GM18870 (cell line): Measurements from ENCODE around the gene ADRB1.

Source experiments
- ATAC-seq: cut with Tn5 transposase; IDR thresholded peaks from one replicate; pipeline ENCODE4 v1.9.1; 2021; ENCODE audit warnings: moderate library complexity; ENCODE audit not compliant: unreplicated experiment

The ADRB1 gene

GRCh38 chr10:114025611-114026130, 18.0 kb upstream of the ADRB1 start:
- no peak for ATAC-seq

GRCh38 chr10:114026189-114027040, 17.3 kb upstream of the ADRB1 start:
- ATAC-seq: peak; percentile 69

- no peak for ATAC-seq
These were observed 16.6 kb upstream of the ADRB1 start for GRCh38 chr10:114027041-114027394.

- ATAC-seq: no peak
These were observed 15.7 kb upstream of the ADRB1 start for GRCh38 chr10:114027951-114028350.

- ATAC-seq: no peak
These were observed 15.2 kb upstream of the ADRB1 start for GRCh38 chr10:114028425-114028824.

GRCh38 chr10:114029655-114030054, 14.0 kb upstream of the ADRB1 start:
- no peak for ATAC-seq

GRCh38 chr10:114030140-114030539, 13.5 kb upstream of the ADRB1 start:
- no peak for ATAC-seq

- no peak for ATAC-seq
These were observed 12.3 kb upstream of the ADRB1 start for GRCh38 chr10:114031073-114031972.

- ATAC-seq: no peak
These were observed 10.1 kb upstream of the ADRB1 start for GRCh38 chr10:114033566-114033965.

- ATAC-seq: no peak
These were observed 8.6 kb upstream of the ADRB1 start for GRCh38 chr10:114034923-114035645.

GRCh38 chr10:114035791-114036190, 7.9 kb upstream of the ADRB1 start:
- ATAC-seq: no peak

GRCh38 chr10:114038819-114039218, 4.8 kb upstream of the ADRB1 start:
- ATAC-seq: no peak

GRCh38 chr10:114041166-114041565, 2.5 kb upstream of the ADRB1 start:
- ATAC-seq: no peak

GRCh38 chr10:114042895-114043531, 653 bp upstream of the ADRB1 start:
- ATAC-seq: no peak

GRCh38 chr10:114044247-114045135, 825 bp downstream of the ADRB1 start:
- no peak for ATAC-seq

- ATAC-seq: no peak
These were observed 1.7 kb downstream of the ADRB1 start for GRCh38 chr10:114045136-114046086.

GRCh38 chr10:114046087-114046458, 2.4 kb downstream of the ADRB1 start:
- ATAC-seq: no peak

- no peak for ATAC-seq
These were observed 4.8 kb downstream of the ADRB1 start for GRCh38 chr10:114048472-114048871.

- no peak for ATAC-seq
These were observed 8.0 kb downstream of the ADRB1 start for GRCh38 chr10:114051714-114052113.
